ENCODE measurements around the gene PEDS1.
A peak's percentile ranks its signal among the peaks of the same experiment; 100 is the strongest.
"Not testable (repeated sequence)": the region's sequence is repeated elsewhere in the genome, so short reads cannot be mapped to it uniquely, and the experiment has no call there.

PEDS1 gene

DNA sequence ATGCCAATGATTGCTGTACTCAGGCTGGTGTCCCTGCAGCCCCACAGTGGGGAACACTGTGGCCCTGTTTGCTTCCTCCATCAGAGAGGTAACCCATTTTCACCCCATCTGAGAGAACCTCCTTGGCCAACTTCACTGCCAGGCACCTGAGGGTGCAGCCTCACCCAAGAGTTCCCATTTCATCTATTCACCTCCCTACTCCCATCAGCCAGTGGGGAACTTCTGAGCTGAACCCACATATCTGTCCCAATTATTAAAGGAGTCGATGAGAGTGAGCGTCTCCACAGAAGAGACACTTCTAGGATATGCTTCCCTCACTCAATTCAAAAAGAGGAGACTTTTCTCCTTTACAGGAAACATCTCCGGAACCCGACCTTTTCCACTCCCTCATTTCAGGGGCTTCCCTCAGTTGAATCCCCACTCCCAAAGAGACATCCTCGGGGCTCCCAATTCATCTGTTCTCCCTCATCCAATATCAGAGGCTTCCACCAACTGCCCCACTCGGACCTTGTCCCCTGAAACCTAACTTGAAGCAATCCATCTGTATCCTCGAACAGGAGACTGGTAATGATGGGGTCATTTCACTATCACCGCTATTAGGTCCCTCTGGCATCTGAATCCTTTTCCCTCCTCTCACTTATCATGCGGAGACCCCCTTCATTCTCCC, 41.6 kb downstream of the PEDS1 start:
- H3K4me3 ChIP-seq (replicated peaks; ENCODE audit: low read depth, low read length): peak overlapping the region; percentile 84

DNA sequence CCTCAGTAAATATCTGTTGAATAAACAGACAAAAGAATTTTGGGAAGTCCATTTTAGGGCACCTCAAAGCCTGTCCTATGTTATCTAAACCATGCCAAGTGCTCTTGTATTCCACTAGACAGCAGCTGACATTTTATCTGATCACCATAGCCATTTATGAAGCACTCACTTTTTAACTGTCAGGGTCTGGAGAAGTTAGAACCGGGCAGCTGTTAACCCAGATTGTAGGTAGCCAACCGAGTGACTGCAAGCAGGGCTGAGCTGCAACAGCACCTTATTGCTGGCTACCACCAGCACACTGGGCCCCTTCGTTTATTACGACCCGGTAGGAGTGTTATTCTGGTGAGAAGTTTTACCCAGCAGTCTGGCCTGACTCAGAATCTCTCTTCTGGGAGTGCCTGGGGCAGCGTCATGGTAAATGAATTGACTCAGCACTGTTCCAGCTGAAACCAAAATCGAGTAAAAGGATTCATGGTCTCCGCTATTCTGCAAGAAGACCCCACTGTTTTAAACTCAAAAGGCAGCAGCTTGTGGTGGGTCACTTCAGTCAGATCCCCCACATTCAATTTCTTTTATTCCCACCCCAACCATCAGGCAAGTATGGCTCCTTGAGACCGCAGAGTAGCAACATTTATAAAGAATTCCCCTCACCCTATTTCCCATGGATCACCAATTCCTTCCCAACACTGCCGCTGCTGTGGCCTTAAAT, 42.2 kb downstream of the PEDS1 start:
- peak overlapping the region; percentile 84 for H3K4me3 ChIP-seq (replicated peaks; ENCODE audit: low read depth, low read length)
- peak; percentile 41 for DNase-seq (ENCODE audit: low read depth)
- TF ChIP-seq, protein P1, sequence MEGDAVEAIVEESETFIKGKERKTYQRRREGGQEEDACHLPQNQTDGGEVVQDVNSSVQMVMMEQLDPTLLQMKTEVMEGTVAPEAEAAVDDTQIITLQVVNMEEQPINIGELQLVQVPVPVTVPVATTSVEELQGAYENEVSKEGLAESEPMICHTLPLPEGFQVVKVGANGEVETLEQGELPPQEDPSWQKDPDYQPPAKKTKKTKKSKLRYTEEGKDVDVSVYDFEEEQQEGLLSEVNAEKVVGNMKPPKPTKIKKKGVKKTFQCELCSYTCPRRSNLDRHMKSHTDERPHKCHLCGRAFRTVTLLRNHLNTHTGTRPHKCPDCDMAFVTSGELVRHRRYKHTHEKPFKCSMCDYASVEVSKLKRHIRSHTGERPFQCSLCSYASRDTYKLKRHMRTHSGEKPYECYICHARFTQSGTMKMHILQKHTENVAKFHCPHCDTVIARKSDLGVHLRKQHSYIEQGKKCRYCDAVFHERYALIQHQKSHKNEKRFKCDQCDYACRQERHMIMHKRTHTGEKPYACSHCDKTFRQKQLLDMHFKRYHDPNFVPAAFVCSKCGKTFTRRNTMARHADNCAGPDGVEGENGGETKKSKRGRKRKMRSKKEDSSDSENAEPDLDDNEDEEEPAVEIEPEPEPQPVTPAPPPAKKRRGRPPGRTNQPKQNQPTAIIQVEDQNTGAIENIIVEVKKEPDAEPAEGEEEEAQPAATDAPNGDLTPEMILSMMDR (IDR thresholded peaks at IDR 0.05; ENCODE audit: low read length, missing control alignments): no peak

More for the DNA sequence above, 41.6 kb downstream of the PEDS1 start:
- TF ChIP-seq, protein P1 (IDR thresholded peaks at IDR 0.05; ENCODE audit: low read length, missing control alignments): no peak
- no peak for DNase-seq (ENCODE audit: low read depth)

GRCh38 chr20:50110141-50111047, 43.1 kb downstream of the PEDS1 start:
- TF ChIP-seq, protein P1 (IDR thresholded peaks at IDR 0.05; ENCODE audit: low read length, missing control alignments): no peak
- no peak overlapping the region for H3K4me3 ChIP-seq (replicated peaks; ENCODE audit: low read depth, low read length)
- peak; percentile 46 for DNase-seq (ENCODE audit: low read depth)

- TF ChIP-seq, protein P1 (IDR thresholded peaks at IDR 0.05; ENCODE audit: low read length, missing control alignments): no peak
- no peak overlapping the region for H3K4me3 ChIP-seq (replicated peaks; ENCODE audit: low read depth, low read length)
- DNase-seq (ENCODE audit: low read depth): no peak
These were observed 44.8 kb downstream of the PEDS1 start for GRCh38 chr20:50108556-50109235.

GRCh38 chr20:50107796-50108331, 45.7 kb downstream of the PEDS1 start:
- no peak for DNase-seq (ENCODE audit: low read depth)
- no peak overlapping the region for H3K4me3 ChIP-seq (replicated peaks; ENCODE audit: low read depth, low read length)
- TF ChIP-seq, protein P1 (IDR thresholded peaks at IDR 0.05; ENCODE audit: low read length, missing control alignments): no peak

DNA sequence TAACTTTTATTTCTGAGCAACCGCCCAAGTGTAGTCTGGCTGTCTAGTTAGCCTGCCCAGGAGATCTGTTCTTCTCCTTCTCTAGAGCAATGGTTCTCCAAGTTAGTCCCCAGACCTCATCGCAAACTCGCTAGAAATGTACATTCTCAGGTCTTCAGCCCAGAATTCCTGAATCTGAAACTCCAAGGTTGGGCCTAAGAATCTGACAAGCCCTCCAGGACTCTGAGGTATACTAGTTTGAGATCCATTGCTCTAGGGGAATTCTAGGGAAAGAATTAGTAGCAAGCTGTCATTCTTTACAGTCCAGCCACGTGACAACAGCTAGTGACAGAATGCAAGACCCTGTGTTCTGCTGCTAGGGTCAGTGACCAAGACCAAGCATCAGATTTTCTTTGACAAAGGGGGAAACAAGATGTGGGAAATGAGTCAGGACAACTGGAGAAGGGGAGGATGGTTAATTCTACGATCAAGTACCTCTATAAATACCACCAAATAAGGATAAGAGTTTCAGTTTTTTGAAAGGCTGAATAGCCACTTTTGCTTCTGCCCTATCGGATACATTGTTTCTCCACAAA, 46.4 kb downstream of the PEDS1 start:
- no peak for DNase-seq (ENCODE audit: low read depth)
- no peak overlapping the region for H3K4me3 ChIP-seq (replicated peaks; ENCODE audit: low read depth, low read length)
- TF ChIP-seq, protein P1 (IDR thresholded peaks at IDR 0.05; ENCODE audit: low read length, missing control alignments): no peak

- H3K4me3 ChIP-seq (replicated peaks; ENCODE audit: low read depth, low read length); DNase-seq (ENCODE audit: low read depth): not testable (repeated sequence)
These were observed 46.9 kb downstream of the PEDS1 start for GRCh38 chr20:50106669-50107068.
